DND-41 (cell line): ENCODE results near the gene MYD88.

Experiments used
- CTCF ChIP-seq: IDR thresholded peaks from 2 replicates; pipeline ENCODE4 v1.5.1; 2012; ENCODE audit warnings: borderline replicate concordance, low read length, moderate library complexity, mild to moderate bottlenecking; ENCODE audit not compliant: poor library complexity, severe bottlenecking; ENCODE audit errors: extremely low read depth
- EZH2 ChIP-seq: IDR thresholded peaks from 3 replicates; pipeline ENCODE4 v1.6.1; 2012; ENCODE audit warnings: borderline replicate concordance, low read depth, mild to moderate bottlenecking, moderate library complexity, low read length, inconsistent platforms; ENCODE audit not compliant: severe bottlenecking

- no peak for TF ChIP-seq CTCF
- TF ChIP-seq EZH2: no peak
Measured at GRCh38 chr3:38157117-38157516, 18.7 kb downstream of the MYD88 start.
